Nephron (organoid): ENCODE data around the gene POLL.

Source experiments
- H3K27ac Mint-ChIP-seq, 3 experiments: 2 replicates each; pipeline ENCODE4 v1.8.0; 2020; ENCODE audit warnings: mixed read lengths in 3 of 3, mild to moderate bottlenecking in 2 of 3, moderate library complexity in 1 of 3
- H3K27me3 Mint-ChIP-seq: 2 replicates; pipeline ENCODE4 v1.8.0; 2021; ENCODE audit warnings: low read depth, mild to moderate bottlenecking, moderate library complexity, mixed read lengths
- H3K36me3 Mint-ChIP-seq: 2 replicates; pipeline ENCODE4 v1.8.0; 2020; ENCODE audit warnings: low read depth, mixed read lengths
- H3K4me1 Mint-ChIP-seq: 2 replicates; pipeline ENCODE4 v1.8.0; 2020; ENCODE audit warnings: mixed read lengths
- H3K4me3 Mint-ChIP-seq, 3 experiments: 2 replicates each; pipeline ENCODE4 v1.8.0; 2020; ENCODE audit warnings: mild to moderate bottlenecking in 3 of 3, mixed read lengths in 3 of 3, moderate library complexity in 2 of 3
- H3K9me3 Mint-ChIP-seq: 2 replicates; pipeline ENCODE4 v1.8.0; 2020; ENCODE audit warnings: mixed read lengths
- CTCF ChIP-seq, 3 experiments: fragments of 200-600 bp; sonication (generic); IDR thresholded peaks; one replicate each; pipeline ENCODE4 v1.5.0; 2021; ENCODE audit warnings: antibody characterized with exemption in 3 of 3; ENCODE audit not compliant: unreplicated experiment in 3 of 3

Gene POLL

DNA sequence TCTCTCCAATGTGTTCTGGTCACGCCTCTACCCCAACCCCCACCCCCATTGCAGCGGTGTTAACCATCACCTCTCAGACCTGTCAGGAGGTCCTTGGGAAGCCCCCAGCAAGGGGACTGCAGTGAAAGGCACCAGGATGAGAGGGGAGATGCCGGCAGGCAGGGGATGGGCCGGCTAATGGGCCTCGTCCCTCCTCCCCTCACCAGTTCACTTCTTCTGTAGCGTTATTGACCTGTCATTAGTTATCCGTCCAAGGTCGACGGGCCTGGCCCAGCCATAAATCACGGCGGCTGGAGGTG is 18.8 kb downstream of the POLL start:
- peaks cover 10% of the 10 kb centered on the region for H3K4me1 Mint-ChIP-seq
- H3K4me3 Mint-ChIP-seq = peak overlapping the region; percentile 74 to 81 (median 80)
- H3K36me3 Mint-ChIP-seq = no peaks in the 10 kb centered on the region
- no peak for TF ChIP-seq CTCF (IDR thresholded peaks at IDR 0.05; ENCODE audit: unreplicated experiment in 3 of 3)
- H3K9me3 Mint-ChIP-seq = no peaks in the 10 kb centered on the region
- peaks cover 58% of the 10 kb centered on the region for H3K27me3 Mint-ChIP-seq
- no peak overlapping the region for H3K27ac Mint-ChIP-seq

- Mint-ChIP-seq H3K4me1 (peaks cover 10% of the 10 kb centered on the region), H3K36me3 (no peaks in the 10 kb centered on the region), H3K9me3 (no peaks in the 10 kb centered on the region), H3K27me3 (peaks cover 66% of the 10 kb centered on the region), H3K4me3 (peak overlapping the region; percentile 26 to 66 (median 55)), H3K27ac (peak overlapping the region in 1 of 3 experiments; percentile 40)
- no peak for TF ChIP-seq CTCF (IDR thresholded peaks at IDR 0.05; ENCODE audit: unreplicated experiment in 3 of 3)
These were observed 19.9 kb downstream of the POLL start for GRCh38 chr10:101568054-101568745.

- Mint-ChIP-seq H3K4me1 (peaks cover 10% of the 10 kb centered on the region), H3K36me3 (no peaks in the 10 kb centered on the region), H3K9me3 (no peaks in the 10 kb centered on the region), H3K4me3 (peak overlapping the region; percentile 26 to 64 (median 55)), H3K27me3 (peaks cover 64% of the 10 kb centered on the region), H3K27ac (peak overlapping the region in 1 of 3 experiments; percentile 40)
- TF ChIP-seq CTCF (IDR thresholded peaks at IDR 0.05; ENCODE audit: unreplicated experiment in 3 of 3) = no peak
These were observed 20.7 kb downstream of the POLL start for GRCh38 chr10:101567165-101568006.

- H3K27ac Mint-ChIP-seq = no peak overlapping the region
- no peak for TF ChIP-seq CTCF (IDR thresholded peaks at IDR 0.05; ENCODE audit: unreplicated experiment in 3 of 3)
- peak overlapping the region; percentile 15 to 64 (median 58) for H3K4me3 Mint-ChIP-seq
- H3K4me1 Mint-ChIP-seq = peaks cover 10% of the 10 kb centered on the region
- no peaks in the 10 kb centered on the region for H3K36me3 Mint-ChIP-seq
- H3K27me3 Mint-ChIP-seq = peaks cover 69% of the 10 kb centered on the region
- no peaks in the 10 kb centered on the region for H3K9me3 Mint-ChIP-seq
These were observed 21.5 kb downstream of the POLL start for GRCh38 chr10:101566333-101567164.

GRCh38 chr10:101565936-101566332 is 22.1 kb downstream of the POLL start:
- Mint-ChIP-seq H3K36me3 (no peaks in the 10 kb centered on the region), H3K4me1 (peaks cover 14% of the 10 kb centered on the region), H3K27me3 (peaks cover 66% of the 10 kb centered on the region), H3K9me3 (no peaks in the 10 kb centered on the region), H3K4me3 (peak overlapping the region in 2 of 3 experiments; percentile 15 to 64), H3K27ac (no peak overlapping the region)
- TF ChIP-seq CTCF (IDR thresholded peaks at IDR 0.05; ENCODE audit: unreplicated experiment in 3 of 3) = no peak
